ENCODE results near the gene TRIM37. TPM values are rescaled to one million over a fixed set of nuclear protein-coding genes. Genes with fewer than 3 reads are reported as not detected.

The TRIM37 gene
- total and polyA plus RNA-seq, 3 experiments from 2014 or later = 11.4 to 30.6 (median 27.7) TPM

DNA sequence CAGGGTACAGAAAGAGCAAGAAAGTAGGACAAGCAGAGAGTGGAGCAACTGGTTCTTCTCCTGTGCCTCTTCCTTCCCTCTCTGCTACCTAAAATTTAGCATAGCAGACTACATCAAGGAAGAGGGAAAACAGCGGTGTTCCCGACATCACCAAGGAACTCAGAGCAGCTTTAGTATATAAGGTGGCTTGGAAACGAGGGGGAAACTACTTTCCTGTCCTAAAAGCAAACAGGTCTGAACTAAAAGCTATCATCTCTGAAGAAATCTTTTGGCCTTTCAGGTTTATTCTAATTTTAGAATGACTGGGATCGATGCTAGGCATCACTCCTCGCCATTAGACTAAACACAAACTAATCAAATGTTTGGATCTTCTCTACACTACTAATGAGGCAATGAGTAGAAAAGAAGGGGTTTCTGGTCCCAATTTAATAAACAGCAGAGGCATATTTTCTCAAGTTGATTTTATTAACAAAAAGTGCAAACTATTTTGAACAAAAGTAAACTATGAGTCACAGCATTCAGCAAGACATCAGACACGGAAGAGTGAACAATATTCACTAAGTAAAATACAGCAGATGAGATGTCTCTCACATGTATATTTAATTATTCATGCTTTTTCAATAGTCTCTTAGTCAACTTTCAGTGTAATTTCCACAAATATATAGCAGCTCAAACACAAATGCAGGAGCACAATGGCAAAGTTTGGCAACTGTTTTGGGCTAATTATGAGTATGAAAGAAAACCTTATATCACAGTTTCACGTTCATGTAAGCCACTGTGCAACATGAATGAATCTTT, 108.7 kb downstream of the TRIM37 start:
- Histone ChIP-seq H3K27ac (ENCODE audit: low read depth, low read length) (no peak overlapping the region), H3K36me3 (ENCODE audit: insufficient read depth, low read length) (peaks cover 11% of the 10 kb centered on the region), H3K4me1 (ENCODE audit: insufficient read depth, low read length) (peaks cover 5% of the 10 kb centered on the region), H3K27me3 (ENCODE audit: insufficient read depth, low read length, poor library complexity, severe bottlenecking) (no peaks in the 10 kb centered on the region), H3K4me3 (ENCODE audit: low read length) (no peak overlapping the region), H3K9me3 (ENCODE audit: low read length) (no peaks in the 10 kb centered on the region)
- POLR2A ChIA-PET = interaction anchor here (0.6 kb wide), 1 partner anchor 372 kb away, joined by 4 read pairs; no protein-coding TSS in a partner anchor
- CTCF ChIA-PET = no interaction called here
- Mint-ChIP-seq H3K27ac (peak overlapping the region in 5 of 8 donors; percentile 20 to 84 (median 76)), H3K4me1 (peaks cover 9 to 15% (median 10%) of the 10 kb centered on the region in 3 donors), H3K36me3 (peaks cover 6 to 48% (median 25%) of the 10 kb centered on the region in 3 donors), H3K27me3 (no peaks in the 10 kb centered on the region), H3K9me3 (no peaks in the 10 kb centered on the region), H3K4me3 (no peak overlapping the region)
- no peak for DNase-seq

DNA sequence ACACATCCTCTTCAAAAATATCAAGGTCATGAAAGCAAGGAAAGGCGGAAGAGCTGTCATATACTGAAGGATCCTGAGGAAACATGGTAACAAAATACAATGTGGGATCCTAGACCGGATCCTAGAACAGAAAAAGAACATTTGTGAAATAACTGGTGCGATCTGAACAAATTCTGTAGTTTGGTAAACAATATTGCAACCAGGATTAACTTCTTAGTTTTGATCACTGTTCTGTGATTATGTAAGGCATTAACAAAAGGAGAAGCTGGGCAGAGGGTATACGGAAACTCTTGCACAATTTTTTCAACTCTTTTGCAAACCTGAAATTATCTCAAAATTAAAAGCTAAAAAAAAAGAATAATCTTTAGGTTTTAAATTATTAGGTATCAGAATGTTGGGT, 109.7 kb downstream of the TRIM37 start:
- Histone ChIP-seq H3K27ac (ENCODE audit: low read depth, low read length) (no peak overlapping the region), H3K27me3 (ENCODE audit: insufficient read depth, low read length, poor library complexity, severe bottlenecking) (no peaks in the 10 kb centered on the region), H3K9me3 (ENCODE audit: low read length) (no peaks in the 10 kb centered on the region), H3K36me3 (ENCODE audit: insufficient read depth, low read length) (peaks cover 11% of the 10 kb centered on the region), H3K4me1 (ENCODE audit: insufficient read depth, low read length) (peaks cover 5% of the 10 kb centered on the region), H3K4me3 (ENCODE audit: low read length) (no peak overlapping the region)
- peaks cover 6 to 53% (median 25%) of the 10 kb centered on the region in 3 donors for H3K36me3 Mint-ChIP-seq
- peaks cover 9 to 12% (median 10%) of the 10 kb centered on the region in 3 donors for H3K4me1 Mint-ChIP-seq
- peak overlapping the region in 1 of 8 donors; percentile 20 for H3K27ac Mint-ChIP-seq
- DNase-seq = no peak
- H3K4me3 Mint-ChIP-seq = no peak overlapping the region
- no peaks in the 10 kb centered on the region for H3K9me3 Mint-ChIP-seq
- H3K27me3 Mint-ChIP-seq = no peaks in the 10 kb centered on the region
- CTCF ChIA-PET = interaction anchor here (0.6 kb wide), 1 partner anchor 112 kb away, joined by 3 read pairs; no protein-coding TSS in a partner anchor
- POLR2A ChIA-PET = interaction anchor here (0.6 kb wide), 1 partner anchor 372 kb away, joined by 4 read pairs; no protein-coding TSS in a partner anchor

GRCh38 chr17:58995247-58995940, 111.3 kb downstream of the TRIM37 start:
- ChIA-PET POLR2A (no interaction called here), CTCF (no interaction called here)
- Histone ChIP-seq H3K27ac (ENCODE audit: low read depth, low read length) (no peak overlapping the region), H3K4me3 (ENCODE audit: low read length) (no peak overlapping the region), H3K36me3 (ENCODE audit: insufficient read depth, low read length) (peaks cover 11% of the 10 kb centered on the region), H3K9me3 (ENCODE audit: low read length) (no peaks in the 10 kb centered on the region), H3K27me3 (ENCODE audit: insufficient read depth, low read length, poor library complexity, severe bottlenecking) (no peaks in the 10 kb centered on the region), H3K4me1 (ENCODE audit: insufficient read depth, low read length) (no peaks in the 10 kb centered on the region)
- H3K36me3 Mint-ChIP-seq = peaks cover 6 to 51% (median 29%) of the 10 kb centered on the region in 3 donors
- H3K4me3 Mint-ChIP-seq = no peak overlapping the region
- no peaks in the 10 kb centered on the region for H3K4me1 Mint-ChIP-seq
- H3K9me3 Mint-ChIP-seq = no peaks in the 10 kb centered on the region
- H3K27ac Mint-ChIP-seq = peak overlapping the region in 1 of 8 donors; percentile 61
- DNase-seq = no peak
- H3K27me3 Mint-ChIP-seq = no peaks in the 10 kb centered on the region

GRCh38 chr17:58993311-58993710, 113.4 kb downstream of the TRIM37 start:
- no peaks in the 10 kb centered on the region for H3K9me3 ChIP-seq (ENCODE audit: low read length)
- ChIA-PET CTCF (interaction anchor here (1.5 kb wide), 1 partner anchor 475 kb away, joined by 4 read pairs; no protein-coding TSS in a partner anchor), POLR2A (no interaction called here)
- Mint-ChIP-seq H3K36me3 (peaks cover 1 to 42% (median 21%) of the 10 kb centered on the region in 3 donors), H3K4me1 (no peaks in the 10 kb centered on the region), H3K27me3 (no peaks in the 10 kb centered on the region), H3K27ac (peak overlapping the region in 1 of 8 donors; percentile 20), H3K9me3 (no peaks in the 10 kb centered on the region), H3K4me3 (no peak overlapping the region)
- peaks cover 4% of the 10 kb centered on the region for H3K36me3 ChIP-seq (ENCODE audit: insufficient read depth, low read length)
- H3K27ac ChIP-seq (ENCODE audit: low read depth, low read length) = no peak overlapping the region
- H3K4me1 ChIP-seq (ENCODE audit: insufficient read depth, low read length) = no peaks in the 10 kb centered on the region
- no peaks in the 10 kb centered on the region for H3K27me3 ChIP-seq (ENCODE audit: insufficient read depth, low read length, poor library complexity, severe bottlenecking)
- no peak for DNase-seq
- no peak overlapping the region for H3K4me3 ChIP-seq (ENCODE audit: low read length)

DNA sequence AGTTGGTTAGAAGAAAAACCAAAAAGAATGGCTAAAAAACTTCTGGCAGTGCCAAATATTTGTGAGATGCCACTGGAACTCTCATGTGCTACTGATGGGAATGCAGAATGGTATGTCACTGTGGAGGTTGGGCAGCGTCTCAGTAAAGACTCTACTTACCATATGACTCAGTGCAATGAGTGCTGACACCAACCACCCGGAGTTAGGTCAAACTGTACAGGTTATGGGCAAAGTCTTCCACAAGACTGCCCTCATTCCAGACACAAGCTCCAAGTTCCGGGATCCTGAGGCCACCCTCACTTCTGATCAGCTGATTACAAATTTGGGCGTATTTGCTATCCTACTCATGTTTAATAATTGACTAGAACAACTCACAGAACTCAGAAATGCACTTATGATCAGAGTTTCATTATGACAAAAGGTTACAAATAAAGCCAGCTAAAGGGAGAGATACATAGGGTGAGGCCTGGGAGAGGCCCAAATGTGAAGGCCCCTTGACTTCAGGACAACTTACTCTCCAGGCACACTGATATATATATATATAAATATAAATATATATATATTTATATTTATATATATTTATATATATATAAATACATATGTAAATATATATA, 114.9 kb downstream of the TRIM37 start:
- Histone ChIP-seq H3K27ac (ENCODE audit: low read depth, low read length) (no peak overlapping the region), H3K4me3 (ENCODE audit: low read length) (no peak overlapping the region), H3K4me1 (ENCODE audit: insufficient read depth, low read length) (no peaks in the 10 kb centered on the region), H3K36me3 (ENCODE audit: insufficient read depth, low read length) (peaks cover 4% of the 10 kb centered on the region), H3K27me3 (ENCODE audit: insufficient read depth, low read length, poor library complexity, severe bottlenecking) (no peaks in the 10 kb centered on the region), H3K9me3 (ENCODE audit: low read length) (no peaks in the 10 kb centered on the region)
- ChIA-PET POLR2A (interaction anchor here (0.5 kb wide), 1 partner anchor 9 kb away, joined by 6 read pairs; no protein-coding TSS in a partner anchor), CTCF (no interaction called here)
- peaks cover 0 to 34% (median 17%) of the 10 kb centered on the region in 3 donors for H3K36me3 Mint-ChIP-seq
- no peak for DNase-seq
- no peaks in the 10 kb centered on the region for H3K9me3 Mint-ChIP-seq
- no peak overlapping the region for H3K4me3 Mint-ChIP-seq
- no peaks in the 10 kb centered on the region for H3K27me3 Mint-ChIP-seq
- no peaks in the 10 kb centered on the region for H3K4me1 Mint-ChIP-seq
- peak overlapping the region in 1 of 8 donors; percentile 6 for H3K27ac Mint-ChIP-seq

- Histone ChIP-seq H3K27ac (ENCODE audit: low read depth, low read length) (no peak overlapping the region), H3K4me1 (ENCODE audit: insufficient read depth, low read length) (no peaks in the 10 kb centered on the region), H3K27me3 (ENCODE audit: insufficient read depth, low read length, poor library complexity, severe bottlenecking) (no peaks in the 10 kb centered on the region), H3K4me3 (ENCODE audit: low read length) (no peak overlapping the region), H3K36me3 (ENCODE audit: insufficient read depth, low read length) (peaks cover 4% of the 10 kb centered on the region), H3K9me3 (ENCODE audit: low read length) (no peaks in the 10 kb centered on the region)
- Mint-ChIP-seq H3K27ac (peak overlapping the region in 1 of 8 donors; percentile 19), H3K36me3 (peaks cover 0 to 37% (median 15%) of the 10 kb centered on the region in 3 donors), H3K4me3 (no peak overlapping the region), H3K4me1 (no peaks in the 10 kb centered on the region), H3K27me3 (no peaks in the 10 kb centered on the region), H3K9me3 (no peaks in the 10 kb centered on the region)
- POLR2A ChIA-PET = interaction anchor here (0.6 kb wide), 1 partner anchor 92 kb away, joined by 3 read pairs; no protein-coding TSS in a partner anchor
- DNase-seq = no peak
- CTCF ChIA-PET = no interaction called here
These were observed 117.1 kb downstream of the TRIM37 start for GRCh38 chr17:58989629-58990028.

DNA sequence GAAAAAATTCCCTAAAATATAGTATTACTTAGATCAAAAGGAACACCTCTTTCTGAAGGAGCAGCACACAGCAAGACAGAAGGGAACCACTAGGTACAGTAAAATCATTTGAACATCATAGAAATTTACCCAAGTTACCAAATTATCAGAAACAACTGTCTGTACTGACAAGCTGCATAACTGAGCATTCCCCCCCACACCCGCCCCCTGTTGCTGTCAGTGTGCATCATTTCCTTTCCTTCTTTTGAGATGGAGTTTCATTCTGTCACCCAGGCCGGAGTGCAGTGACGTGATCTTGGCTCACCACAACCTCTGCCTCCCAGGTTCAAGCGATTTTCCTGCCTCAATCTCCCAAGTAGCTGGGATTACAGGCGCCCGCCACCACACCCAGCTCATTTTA, 120.7 kb downstream of the TRIM37 start:
- Histone ChIP-seq H3K4me3 (ENCODE audit: low read length) (no peak overlapping the region), H3K27me3 (ENCODE audit: insufficient read depth, low read length, poor library complexity, severe bottlenecking) (no peaks in the 10 kb centered on the region), H3K27ac (ENCODE audit: low read depth, low read length) (no peak overlapping the region), H3K9me3 (ENCODE audit: low read length) (no peaks in the 10 kb centered on the region), H3K4me1 (ENCODE audit: insufficient read depth, low read length) (no peaks in the 10 kb centered on the region), H3K36me3 (ENCODE audit: insufficient read depth, low read length) (no peaks in the 10 kb centered on the region)
- H3K36me3 Mint-ChIP-seq = peaks cover 0 to 18% (median 7%) of the 10 kb centered on the region in 3 donors
- no peaks in the 10 kb centered on the region for H3K27me3 Mint-ChIP-seq
- POLR2A ChIA-PET = no interaction called here
- no peak for DNase-seq
- CTCF ChIA-PET = no interaction called here
- H3K4me3 Mint-ChIP-seq = no peak overlapping the region
- no peaks in the 10 kb centered on the region for H3K9me3 Mint-ChIP-seq
- no peak overlapping the region for H3K27ac Mint-ChIP-seq
- H3K4me1 Mint-ChIP-seq = no peaks in the 10 kb centered on the region

Data from CD8-positive, alpha-beta memory T cell (primary cell).